Measurements from ENCODE around the gene SORBS2.

GRCh38 chr4:185847352-185848097 lies 35.5 kb upstream of the SORBS2 start:
- TF ChIP-seq CTCF (IDR thresholded peaks at IDR 0.05) = no peak
- TF ChIP-seq POLR2A (IDR thresholded peaks at IDR 0.05) = no peak
